Left lung (tissue), 10 donors: Measurements from ENCODE around the gene MTUS2. TPM values are rescaled to one million over a fixed set of nuclear protein-coding genes. Genes with fewer than 3 reads are reported as not detected.

Experiments used
- ATAC-seq: fragments of 200-7000 bp; cut with Tn5 transposase; one replicate; pipeline ENCODE4 v1.9.1; 2020; ENCODE audit warnings: moderate library complexity
- DNase-seq, 4 donors: peaks; one replicate each; pipeline ENCODE4 v3.0.0-alpha.2; 2013 to 2020
- H3K27ac ChIP-seq, 2 donors: fragments of 200-600 bp; sonication (generic) in 1 of 2; one replicate each; pipeline versions ENCODE4 v1.5.0 to v1.8.0; 2020 to 2021
- H3K27me3 ChIP-seq, 2 donors: fragments of 200-600 bp; sonication (generic) in 1 of 2; one replicate each; pipeline versions ENCODE4 v1.5.0 to v1.8.0; 2020 to 2021
- H3K36me3 ChIP-seq, 2 donors: fragments of 200-600 bp; sonication (generic) in 1 of 2; one replicate each; pipeline versions ENCODE4 v1.5.0 to v1.8.0; 2020 to 2021
- H3K4me1 ChIP-seq, 2 donors: fragments of 200-600 bp; one replicate each; pipeline ENCODE4 v1.8.0; 2021
- H3K4me3 ChIP-seq, 2 donors: fragments of 200-600 bp; sonication (generic) in 1 of 2; one replicate each; pipeline versions ENCODE4 v1.5.0 to v1.8.0; 2020 to 2021; ENCODE audit warnings: mild to moderate bottlenecking in 1 of 2
- H3K9me3 ChIP-seq, 2 donors: fragments of 200-600 bp; sonication (generic) in 1 of 2; one replicate each; pipeline versions ENCODE4 v1.5.0 to v1.8.0; 2020 to 2021
- intact Hi-C, 2 donors: fragments of 100-400 bp; cut with DNase I; formaldehyde crosslinking; loops; one replicate each; pipeline versions ENCODE4 v1.11.2 to v1.14.2; 2022
- polyA plus RNA-seq, 6 donors: library from polyadenylated mRNA; unstranded; fragments of 120-200 nt; gene quantifications; one replicate each; pipeline ENCODE4 v1.2.1, GENCODE V29; 2013; ENCODE audit not compliant: insufficient read length in 6 of 6
- total RNA-seq, 2 donors: library from RNA; stranded (reverse); fragmentation: NEBNext Ultra II Directional; extraction: Animal tissue kit (Norgen Biotek cat#: 25700); gene quantifications; one replicate each; pipeline ENCODE4 v1.2.1, GENCODE V29; 2021
- TF ChIP-seq, protein P1 (sequence below), 2 donors: fragments of 200-600 bp; sonication (generic) in 1 of 2; IDR thresholded peaks; one replicate each; pipeline versions ENCODE4 v1.5.0 to v1.8.0; 2021; ENCODE audit warnings: antibody characterized with exemption in 2 of 2
- donor health status: DM: no; HTN: yes; CAD: no.
- donor health status: DM: no; HTN: no; CAD: no.

Gene MTUS2
- total and polyA plus RNA-seq, 8 donors = 0.21 to 0.92 (median 0.50) TPM

GRCh38 chr13:29519921-29520320 lies 699.8 kb downstream of the MTUS2 start:
- Histone ChIP-seq H3K36me3 (peaks cover 0 to 77% of the 10 kb centered on the region in 2 donors), H3K4me3 (no peak overlapping the region), H3K9me3 (no peaks in the 10 kb centered on the region), H3K4me1 (no peaks in the 10 kb centered on the region), H3K27me3 (no peaks in the 10 kb centered on the region), H3K27ac (peak overlapping the region in 1 of 2 donors; percentile 39)
- ATAC-seq = no peak
- DNase-seq = no peak
- TF ChIP-seq, protein P1, sequence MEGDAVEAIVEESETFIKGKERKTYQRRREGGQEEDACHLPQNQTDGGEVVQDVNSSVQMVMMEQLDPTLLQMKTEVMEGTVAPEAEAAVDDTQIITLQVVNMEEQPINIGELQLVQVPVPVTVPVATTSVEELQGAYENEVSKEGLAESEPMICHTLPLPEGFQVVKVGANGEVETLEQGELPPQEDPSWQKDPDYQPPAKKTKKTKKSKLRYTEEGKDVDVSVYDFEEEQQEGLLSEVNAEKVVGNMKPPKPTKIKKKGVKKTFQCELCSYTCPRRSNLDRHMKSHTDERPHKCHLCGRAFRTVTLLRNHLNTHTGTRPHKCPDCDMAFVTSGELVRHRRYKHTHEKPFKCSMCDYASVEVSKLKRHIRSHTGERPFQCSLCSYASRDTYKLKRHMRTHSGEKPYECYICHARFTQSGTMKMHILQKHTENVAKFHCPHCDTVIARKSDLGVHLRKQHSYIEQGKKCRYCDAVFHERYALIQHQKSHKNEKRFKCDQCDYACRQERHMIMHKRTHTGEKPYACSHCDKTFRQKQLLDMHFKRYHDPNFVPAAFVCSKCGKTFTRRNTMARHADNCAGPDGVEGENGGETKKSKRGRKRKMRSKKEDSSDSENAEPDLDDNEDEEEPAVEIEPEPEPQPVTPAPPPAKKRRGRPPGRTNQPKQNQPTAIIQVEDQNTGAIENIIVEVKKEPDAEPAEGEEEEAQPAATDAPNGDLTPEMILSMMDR (IDR thresholded peaks at IDR 0.05) = no peak
- intact Hi-C loops = no loop called here

- H3K36me3 ChIP-seq = peaks cover 0 to 69% of the 10 kb centered on the region in 2 donors
- DNase-seq (no peak), ATAC-seq (peak; percentile 75)
- H3K27me3 ChIP-seq = no peaks in the 10 kb centered on the region
- intact Hi-C loops = no loop called here
- TF ChIP-seq, protein P1 (IDR thresholded peaks at IDR 0.05) = no peak
- no peak overlapping the region for H3K4me3 ChIP-seq
- peak overlapping the region in 1 of 2 donors; percentile 20 for H3K27ac ChIP-seq
- H3K4me1 ChIP-seq = no peaks in the 10 kb centered on the region
- H3K9me3 ChIP-seq = no peaks in the 10 kb centered on the region
Observed at GRCh38 chr13:29520671-29521070, 700.5 kb downstream of the MTUS2 start.

- ATAC-seq (no peak), DNase-seq (no peak)
- Histone ChIP-seq H3K27ac (peak overlapping the region in 1 of 2 donors; percentile 20), H3K9me3 (no peaks in the 10 kb centered on the region), H3K4me3 (no peak overlapping the region), H3K36me3 (peaks cover 0 to 67% of the 10 kb centered on the region in 2 donors), H3K27me3 (no peaks in the 10 kb centered on the region), H3K4me1 (no peaks in the 10 kb centered on the region)
- intact Hi-C loops = no loop called here
- TF ChIP-seq, protein P1 (IDR thresholded peaks at IDR 0.05) = no peak
Observed at GRCh38 chr13:29521336-29521735, 701.2 kb downstream of the MTUS2 start.

- Histone ChIP-seq H3K4me1 (no peaks in the 10 kb centered on the region), H3K27me3 (no peaks in the 10 kb centered on the region), H3K27ac (no peak overlapping the region), H3K4me3 (no peak overlapping the region), H3K9me3 (no peaks in the 10 kb centered on the region), H3K36me3 (peaks cover 0 to 67% of the 10 kb centered on the region in 2 donors)
- ATAC-seq (no peak), DNase-seq (no peak)
- intact Hi-C loops = no loop called here
- TF ChIP-seq, protein P1 (IDR thresholded peaks at IDR 0.05) = no peak
Observed at GRCh38 chr13:29522044-29522685, 702.0 kb downstream of the MTUS2 start.

GRCh38 chr13:29523199-29523961 lies 703.2 kb downstream of the MTUS2 start:
- Histone ChIP-seq H3K4me1 (no peaks in the 10 kb centered on the region), H3K27ac (no peak overlapping the region), H3K4me3 (no peak overlapping the region), H3K36me3 (peaks cover 0 to 66% of the 10 kb centered on the region in 2 donors), H3K27me3 (no peaks in the 10 kb centered on the region), H3K9me3 (no peaks in the 10 kb centered on the region)
- TF ChIP-seq, protein P1 (IDR thresholded peaks at IDR 0.05) = no peak
- intact Hi-C loops = no loop called here
- ATAC-seq (no peak), DNase-seq (no peak)
